ENCODE data around the gene PKP1. TPM values are rescaled to one million over a fixed set of nuclear protein-coding genes. Genes with fewer than 3 reads are reported as not detected.
A peak's percentile ranks its signal among the peaks of the same experiment; 100 is the strongest.

The PKP1 gene
- total RNA-seq, 1 donor from 2014 or later, result 0.02 TPM

- Histone ChIP-seq H3K9ac (no peak within 1 kb of the TSS), H3K4me3 (peak within 1 kb of the TSS; percentile 16), H3K27ac (peak within 1 kb of the TSS; percentile 97), H3K27me3 (no peaks in the 10 kb centered on the region), H3K79me2 (ENCODE audit: low read depth) (no peaks in the 10 kb centered on the region), H3K4me2 (peak within 1 kb of the TSS; percentile 64), H2AFZ (replicated peaks) (no peak within 1 kb of the TSS), H4K20me1 (ENCODE audit: low read depth) (no peaks in the 10 kb centered on the region), H3F3A (ENCODE audit: low read depth) (peaks cover 36% of the 10 kb centered on the region), H3K9me3 (ENCODE audit: low read depth) (no peaks in the 10 kb centered on the region), H3K36me3 (no peaks in the 10 kb centered on the region), H3K4me1 (peaks cover 57% of the 10 kb centered on the region)
- TF ChIP-seq EZH2phosphoT487 (IDR thresholded peaks at IDR 0.05) (no peak), CTCF (IDR thresholded peaks at IDR 0.05) (no peak), EZH2 (IDR thresholded peaks at IDR 0.05) (no peak)
- DNase-seq (ENCODE audit: low spot score), result no peak
- H3K9me3 Mint-ChIP-seq, result no peaks in the 10 kb centered on the region
- H3K4me1 Mint-ChIP-seq, result peaks cover 47% of the 10 kb centered on the region
- no peaks in the 10 kb centered on the region for H3K36me3 Mint-ChIP-seq
- H3K27me3 Mint-ChIP-seq (ENCODE audit: insufficient read depth, low read depth), result peaks cover 11% of the 10 kb centered on the region
- H3K27ac Mint-ChIP-seq, result peak within 1 kb of the TSS; percentile 82
- no peak within 1 kb of the TSS for H3K4me3 Mint-ChIP-seq
Measured at GRCh38 chr1:201377611-201378092, 94.3 kb downstream of the PKP1 start, which contains the start of gene TNNT2. TSS of gene TNNT2 (minus strand) at chr1:201377680. CDS start at chr1:201373254, 4,426 bp downstream.

GRCh38 chr1:201378804-201379203, 95.5 kb downstream of the PKP1 start:
- H3K27me3 ChIP-seq, result no peaks in the 10 kb centered on the region
- H3K9me3 Mint-ChIP-seq, result no peaks in the 10 kb centered on the region
- no peak overlapping the region for H3K27ac ChIP-seq
- TF ChIP-seq EZH2phosphoT487 (IDR thresholded peaks at IDR 0.05) (no peak), EZH2 (IDR thresholded peaks at IDR 0.05) (no peak), CTCF (IDR thresholded peaks at IDR 0.05) (no peak)
- H3K36me3 Mint-ChIP-seq, result no peaks in the 10 kb centered on the region
- no peaks in the 10 kb centered on the region for H3K36me3 ChIP-seq
- peaks cover 38% of the 10 kb centered on the region for H3K4me1 Mint-ChIP-seq
- H3F3A ChIP-seq (ENCODE audit: low read depth), result peaks cover 36% of the 10 kb centered on the region
- H2AFZ ChIP-seq (replicated peaks), result no peak overlapping the region
- no peak overlapping the region for H3K4me3 Mint-ChIP-seq
- no peaks in the 10 kb centered on the region for H4K20me1 ChIP-seq (ENCODE audit: low read depth)
- no peak overlapping the region for H3K4me2 ChIP-seq
- H3K27me3 Mint-ChIP-seq (ENCODE audit: insufficient read depth, low read depth), result peaks cover 6% of the 10 kb centered on the region
- peaks cover 48% of the 10 kb centered on the region for H3K4me1 ChIP-seq
- no peaks in the 10 kb centered on the region for H3K79me2 ChIP-seq (ENCODE audit: low read depth)
- no peak overlapping the region for H3K9ac ChIP-seq
- H3K4me3 ChIP-seq, result no peak overlapping the region
- no peaks in the 10 kb centered on the region for H3K9me3 ChIP-seq (ENCODE audit: low read depth)
- DNase-seq (ENCODE audit: low spot score), result no peak
- no peak overlapping the region for H3K27ac Mint-ChIP-seq

GRCh38 chr1:201379733-201380242, 96.5 kb downstream of the PKP1 start:
- H3K4me1 ChIP-seq, result peaks cover 44% of the 10 kb centered on the region
- peaks cover 31% of the 10 kb centered on the region for H3F3A ChIP-seq (ENCODE audit: low read depth)
- no peak for DNase-seq (ENCODE audit: low spot score)
- H3K36me3 ChIP-seq, result no peaks in the 10 kb centered on the region
- no peak overlapping the region for H3K4me2 ChIP-seq
- Mint-ChIP-seq H3K27me3 (ENCODE audit: insufficient read depth, low read depth) (peaks cover 6% of the 10 kb centered on the region), H3K4me1 (peaks cover 32% of the 10 kb centered on the region), H3K36me3 (no peaks in the 10 kb centered on the region), H3K9me3 (no peaks in the 10 kb centered on the region), H3K4me3 (no peak overlapping the region), H3K27ac (no peak overlapping the region)
- H4K20me1 ChIP-seq (ENCODE audit: low read depth), result no peaks in the 10 kb centered on the region
- TF ChIP-seq EZH2 (IDR thresholded peaks at IDR 0.05) (no peak), CTCF (IDR thresholded peaks at IDR 0.05) (no peak), EZH2phosphoT487 (IDR thresholded peaks at IDR 0.05) (no peak)
- no peak overlapping the region for H3K27ac ChIP-seq
- H3K9ac ChIP-seq, result no peak overlapping the region
- no peaks in the 10 kb centered on the region for H3K9me3 ChIP-seq (ENCODE audit: low read depth)
- H3K27me3 ChIP-seq, result no peaks in the 10 kb centered on the region
- no peak overlapping the region for H2AFZ ChIP-seq (replicated peaks)
- H3K79me2 ChIP-seq (ENCODE audit: low read depth), result no peaks in the 10 kb centered on the region
- no peak overlapping the region for H3K4me3 ChIP-seq
